ENCODE results near the gene GFPT2. TPM values are rescaled to one million over a fixed set of nuclear protein-coding genes. Genes with fewer than 3 reads are reported as not detected.

The GFPT2 gene
- total RNA-seq, 1 donor from 2014 or later: 1.7 TPM

DNA sequence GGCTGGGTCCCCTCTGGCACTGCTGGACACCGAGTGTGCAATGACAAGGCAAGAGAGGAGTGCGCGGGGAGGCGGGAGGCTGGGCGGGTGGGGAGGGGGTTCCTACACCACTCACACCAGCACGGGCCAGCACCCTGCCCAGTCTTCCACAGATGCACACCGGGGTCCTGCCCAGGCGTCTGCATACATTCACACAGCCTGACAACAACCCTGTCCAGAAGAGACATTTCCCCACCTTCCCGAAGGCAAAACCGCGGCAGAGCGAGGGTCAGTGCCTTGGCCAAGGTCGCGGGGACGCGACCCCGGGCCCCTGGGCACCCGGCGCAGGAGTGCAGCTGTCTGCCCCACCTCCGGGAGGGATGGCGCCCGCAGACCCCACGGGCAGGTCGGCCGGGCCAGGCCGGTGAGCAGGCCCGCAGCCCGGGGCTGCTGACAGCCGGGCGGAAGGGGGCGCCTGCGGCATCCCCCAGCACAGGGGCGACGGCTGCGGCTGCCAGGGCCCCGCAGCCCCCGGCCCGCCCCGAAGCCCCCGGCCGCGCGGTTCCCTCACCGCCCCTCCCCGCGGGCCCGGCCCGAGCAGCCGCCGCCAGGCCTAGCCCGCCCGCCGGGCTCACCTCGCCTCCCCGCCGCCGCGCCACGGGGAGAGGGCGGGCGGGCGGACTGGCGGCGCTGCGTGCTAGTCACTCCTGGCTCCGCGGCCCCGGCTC is 61.7 kb downstream of the GFPT2 start:
- H3K4me3 Mint-ChIP-seq (ENCODE audit: low read depth): peak overlapping the region; percentile 82
- TF ChIP-seq, protein P1, sequence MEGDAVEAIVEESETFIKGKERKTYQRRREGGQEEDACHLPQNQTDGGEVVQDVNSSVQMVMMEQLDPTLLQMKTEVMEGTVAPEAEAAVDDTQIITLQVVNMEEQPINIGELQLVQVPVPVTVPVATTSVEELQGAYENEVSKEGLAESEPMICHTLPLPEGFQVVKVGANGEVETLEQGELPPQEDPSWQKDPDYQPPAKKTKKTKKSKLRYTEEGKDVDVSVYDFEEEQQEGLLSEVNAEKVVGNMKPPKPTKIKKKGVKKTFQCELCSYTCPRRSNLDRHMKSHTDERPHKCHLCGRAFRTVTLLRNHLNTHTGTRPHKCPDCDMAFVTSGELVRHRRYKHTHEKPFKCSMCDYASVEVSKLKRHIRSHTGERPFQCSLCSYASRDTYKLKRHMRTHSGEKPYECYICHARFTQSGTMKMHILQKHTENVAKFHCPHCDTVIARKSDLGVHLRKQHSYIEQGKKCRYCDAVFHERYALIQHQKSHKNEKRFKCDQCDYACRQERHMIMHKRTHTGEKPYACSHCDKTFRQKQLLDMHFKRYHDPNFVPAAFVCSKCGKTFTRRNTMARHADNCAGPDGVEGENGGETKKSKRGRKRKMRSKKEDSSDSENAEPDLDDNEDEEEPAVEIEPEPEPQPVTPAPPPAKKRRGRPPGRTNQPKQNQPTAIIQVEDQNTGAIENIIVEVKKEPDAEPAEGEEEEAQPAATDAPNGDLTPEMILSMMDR (IDR thresholded peaks at IDR 0.05; ENCODE audit: unreplicated experiment): peak; percentile 38
- peak; percentile 37 for DNase-seq (ENCODE audit: low spot score, unreplicated experiment)
- no peaks in the 10 kb centered on the region for H3K27me3 Mint-ChIP-seq
- H3K9me3 Mint-ChIP-seq (ENCODE audit: low read depth): no peaks in the 10 kb centered on the region
- H3K27ac Mint-ChIP-seq: peak overlapping the region; percentile 86
- H3K4me1 Mint-ChIP-seq (ENCODE audit: low read depth): peaks cover 46% of the 10 kb centered on the region
- H3K36me3 Mint-ChIP-seq (ENCODE audit: insufficient read depth): peaks cover 7% of the 10 kb centered on the region

DNA sequence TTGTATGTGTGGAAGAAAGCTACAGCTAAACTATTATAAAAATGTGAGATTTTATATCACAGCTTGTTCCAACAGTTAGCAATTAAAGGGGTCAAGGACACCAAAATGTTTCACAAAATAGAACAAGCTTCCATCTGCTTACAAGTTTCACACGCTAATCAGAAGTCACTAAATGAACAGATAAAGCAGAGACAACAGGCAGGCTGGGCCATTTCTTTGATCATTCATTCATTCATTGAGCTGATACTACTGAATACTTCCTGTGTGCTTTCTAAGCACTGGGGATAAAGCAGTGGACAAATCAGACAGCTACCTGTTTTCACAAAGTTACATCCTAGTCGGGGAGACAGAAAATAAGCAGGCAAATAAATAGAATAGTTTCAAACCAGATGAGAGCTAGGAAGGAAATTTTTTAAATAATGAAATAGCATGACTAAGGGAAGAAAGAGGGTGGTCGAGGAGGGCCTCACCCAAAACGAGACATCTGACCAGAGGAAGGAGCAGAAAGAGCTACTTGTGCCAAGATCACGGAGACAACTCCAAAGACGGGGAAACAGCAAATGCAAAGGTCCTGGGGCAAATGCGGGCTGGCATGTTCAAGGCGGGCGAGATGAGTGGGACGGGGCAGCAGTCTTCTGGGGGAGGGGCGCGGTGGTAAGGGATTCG is 62.4 kb downstream of the GFPT2 start:
- peak overlapping the region; percentile 82 for H3K4me3 Mint-ChIP-seq (ENCODE audit: low read depth)
- peaks cover 46% of the 10 kb centered on the region for H3K4me1 Mint-ChIP-seq (ENCODE audit: low read depth)

DNA sequence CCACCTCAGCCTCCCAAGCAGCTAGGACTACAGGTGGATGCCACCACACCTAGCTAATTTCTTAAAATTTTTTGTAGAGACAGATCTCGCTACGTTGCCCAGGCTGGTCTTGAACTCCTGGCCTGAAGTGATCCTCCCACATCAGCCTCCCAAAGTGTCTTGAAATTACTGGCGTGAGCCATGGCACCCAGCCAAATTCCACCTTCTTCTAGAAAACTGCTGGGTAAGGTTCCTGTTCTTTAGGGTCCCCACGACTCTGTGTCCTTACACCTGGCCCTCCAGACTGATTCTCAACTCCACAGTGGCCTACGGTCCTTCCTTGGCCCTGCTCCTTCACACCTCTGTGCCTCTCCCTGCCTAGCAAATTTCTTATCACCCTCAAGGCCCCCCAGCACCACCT is 63.2 kb downstream of the GFPT2 start:
- H3K9me3 Mint-ChIP-seq (ENCODE audit: low read depth): no peaks in the 10 kb centered on the region
- peaks cover 46% of the 10 kb centered on the region for H3K4me1 Mint-ChIP-seq (ENCODE audit: low read depth)
- no peaks in the 10 kb centered on the region for H3K27me3 Mint-ChIP-seq
- DNase-seq (ENCODE audit: low spot score, unreplicated experiment): no peak
- H3K36me3 Mint-ChIP-seq (ENCODE audit: insufficient read depth): peaks cover 14% of the 10 kb centered on the region
- H3K4me3 Mint-ChIP-seq (ENCODE audit: low read depth): peak overlapping the region; percentile 82
- TF ChIP-seq, protein P1 (IDR thresholded peaks at IDR 0.05; ENCODE audit: unreplicated experiment): no peak
- peak overlapping the region; percentile 86 for H3K27ac Mint-ChIP-seq

More for the DNA sequence above, 62.4 kb downstream of the GFPT2 start:
- DNase-seq (ENCODE audit: low spot score, unreplicated experiment): no peak
- TF ChIP-seq, protein P1 (IDR thresholded peaks at IDR 0.05; ENCODE audit: unreplicated experiment): no peak
- Mint-ChIP-seq H3K27ac (peak overlapping the region; percentile 86), H3K9me3 (ENCODE audit: low read depth) (no peaks in the 10 kb centered on the region), H3K36me3 (ENCODE audit: insufficient read depth) (peaks cover 9% of the 10 kb centered on the region), H3K27me3 (no peaks in the 10 kb centered on the region)

DNA sequence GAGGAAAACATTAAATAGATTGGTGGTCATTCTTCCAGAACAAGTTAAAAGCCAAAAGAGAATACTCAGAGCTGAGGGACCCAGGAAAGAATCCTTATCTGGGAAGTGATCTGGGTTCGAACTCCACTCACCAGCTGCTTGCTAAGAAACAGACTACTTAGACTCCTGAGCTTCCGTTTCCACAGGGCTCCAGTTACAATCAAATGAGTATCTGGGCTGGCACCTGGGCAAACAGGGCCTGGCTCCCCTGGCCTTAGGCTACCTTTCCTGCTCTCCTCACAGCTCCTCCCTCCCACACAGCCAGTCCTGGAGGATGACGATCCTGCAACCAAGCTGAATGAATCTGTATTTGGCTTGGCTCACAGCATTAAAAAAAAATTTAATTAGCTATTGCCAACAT is 63.7 kb downstream of the GFPT2 start:
- Mint-ChIP-seq H3K4me3 (ENCODE audit: low read depth) (peak overlapping the region; percentile 26), H3K36me3 (ENCODE audit: insufficient read depth) (peaks cover 17% of the 10 kb centered on the region), H3K27ac (no peak overlapping the region), H3K27me3 (no peaks in the 10 kb centered on the region), H3K4me1 (ENCODE audit: low read depth) (peaks cover 46% of the 10 kb centered on the region), H3K9me3 (ENCODE audit: low read depth) (no peaks in the 10 kb centered on the region)
- TF ChIP-seq, protein P1 (IDR thresholded peaks at IDR 0.05; ENCODE audit: unreplicated experiment): no peak
- DNase-seq (ENCODE audit: low spot score, unreplicated experiment): no peak

DNA sequence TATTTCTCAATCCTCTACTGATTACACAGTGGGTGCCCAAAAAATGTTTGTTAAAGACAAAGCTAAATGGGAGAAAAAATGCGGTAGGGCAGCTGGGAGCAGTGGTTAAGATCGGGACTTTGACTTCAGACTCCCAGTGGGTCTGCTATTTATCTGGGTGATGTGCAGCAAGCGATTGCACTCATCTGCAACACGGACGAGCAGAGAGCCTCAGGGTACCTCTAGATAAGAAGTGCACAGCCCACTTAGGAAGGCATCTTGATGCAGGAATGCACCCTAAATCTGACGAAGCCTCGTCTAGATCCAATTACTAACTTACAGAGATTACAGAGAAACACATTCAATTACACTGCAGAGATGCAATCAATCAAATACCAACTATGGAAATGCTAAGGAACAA is 65.3 kb downstream of the GFPT2 start:
- no peaks in the 10 kb centered on the region for H3K9me3 Mint-ChIP-seq (ENCODE audit: low read depth)
- H3K27me3 Mint-ChIP-seq: no peaks in the 10 kb centered on the region
- no peak overlapping the region for H3K27ac Mint-ChIP-seq
- H3K36me3 Mint-ChIP-seq (ENCODE audit: insufficient read depth): peaks cover 15% of the 10 kb centered on the region
- no peak overlapping the region for H3K4me3 Mint-ChIP-seq (ENCODE audit: low read depth)
- TF ChIP-seq, protein P1 (IDR thresholded peaks at IDR 0.05; ENCODE audit: unreplicated experiment): no peak
- H3K4me1 Mint-ChIP-seq (ENCODE audit: low read depth): peaks cover 41% of the 10 kb centered on the region
- DNase-seq (ENCODE audit: low spot score, unreplicated experiment): no peak
